ENCODE measurements around the gene NEK10.

NEK10 gene

GRCh38 chr3:27185231-27185989 lies 183.8 kb downstream of the NEK10 start:
- TF ChIP-seq, protein P1, sequence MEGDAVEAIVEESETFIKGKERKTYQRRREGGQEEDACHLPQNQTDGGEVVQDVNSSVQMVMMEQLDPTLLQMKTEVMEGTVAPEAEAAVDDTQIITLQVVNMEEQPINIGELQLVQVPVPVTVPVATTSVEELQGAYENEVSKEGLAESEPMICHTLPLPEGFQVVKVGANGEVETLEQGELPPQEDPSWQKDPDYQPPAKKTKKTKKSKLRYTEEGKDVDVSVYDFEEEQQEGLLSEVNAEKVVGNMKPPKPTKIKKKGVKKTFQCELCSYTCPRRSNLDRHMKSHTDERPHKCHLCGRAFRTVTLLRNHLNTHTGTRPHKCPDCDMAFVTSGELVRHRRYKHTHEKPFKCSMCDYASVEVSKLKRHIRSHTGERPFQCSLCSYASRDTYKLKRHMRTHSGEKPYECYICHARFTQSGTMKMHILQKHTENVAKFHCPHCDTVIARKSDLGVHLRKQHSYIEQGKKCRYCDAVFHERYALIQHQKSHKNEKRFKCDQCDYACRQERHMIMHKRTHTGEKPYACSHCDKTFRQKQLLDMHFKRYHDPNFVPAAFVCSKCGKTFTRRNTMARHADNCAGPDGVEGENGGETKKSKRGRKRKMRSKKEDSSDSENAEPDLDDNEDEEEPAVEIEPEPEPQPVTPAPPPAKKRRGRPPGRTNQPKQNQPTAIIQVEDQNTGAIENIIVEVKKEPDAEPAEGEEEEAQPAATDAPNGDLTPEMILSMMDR (IDR thresholded peaks at IDR 0.05; ENCODE audit: insufficient read depth, low read depth, low read length, missing control alignments): no peak
- DNase-seq (ENCODE audit: low read depth): no peak
- H3K4me3 ChIP-seq (ENCODE audit: low read depth, low read length): no peak overlapping the region

GRCh38 chr3:27184261-27184660 lies 184.9 kb downstream of the NEK10 start:
- no peak overlapping the region for H3K4me3 ChIP-seq (ENCODE audit: low read depth, low read length)
- TF ChIP-seq, protein P1 (IDR thresholded peaks at IDR 0.05; ENCODE audit: insufficient read depth, low read depth, low read length, missing control alignments): no peak
- no peak for DNase-seq (ENCODE audit: low read depth)

- TF ChIP-seq, protein P1 (IDR thresholded peaks at IDR 0.05; ENCODE audit: insufficient read depth, low read depth, low read length, missing control alignments): no peak
- no peak overlapping the region for H3K4me3 ChIP-seq (ENCODE audit: low read depth, low read length)
- no peak for DNase-seq (ENCODE audit: low read depth)
Measured at GRCh38 chr3:27176256-27176655, 192.9 kb downstream of the NEK10 start.

GRCh38 chr3:27174530-27174929 lies 194.7 kb downstream of the NEK10 start:
- TF ChIP-seq, protein P1 (IDR thresholded peaks at IDR 0.05; ENCODE audit: insufficient read depth, low read depth, low read length, missing control alignments): no peak
- H3K4me3 ChIP-seq (ENCODE audit: low read depth, low read length): no peak overlapping the region
- no peak for DNase-seq (ENCODE audit: low read depth)

GRCh38 chr3:27171113-27171512 lies 198.1 kb downstream of the NEK10 start:
- TF ChIP-seq, protein P1 (IDR thresholded peaks at IDR 0.05; ENCODE audit: insufficient read depth, low read depth, low read length, missing control alignments): no peak
- peak; percentile 15 for DNase-seq (ENCODE audit: low read depth)

DNA sequence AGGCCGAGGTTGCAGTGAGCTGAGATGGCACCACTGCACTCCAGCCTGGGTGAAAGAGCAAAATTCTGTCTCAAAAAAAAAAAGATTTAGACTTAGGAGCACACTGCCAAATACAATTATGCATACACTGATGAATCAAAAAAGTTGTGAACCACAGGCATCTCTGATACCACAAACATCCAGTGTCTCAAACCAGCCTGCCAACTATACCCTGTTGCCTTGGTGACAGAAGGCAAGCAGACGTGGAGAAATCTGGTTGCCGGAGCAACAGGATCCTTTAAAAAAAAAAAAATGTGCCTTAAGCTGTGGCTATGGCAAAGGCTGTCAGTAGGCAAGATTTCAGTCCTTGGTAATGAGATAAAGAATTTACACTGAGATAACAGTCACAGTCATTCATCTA lies 202.3 kb downstream of the NEK10 start:
- no peak overlapping the region for H3K4me3 ChIP-seq (ENCODE audit: low read depth, low read length)
- TF ChIP-seq, protein P1 (IDR thresholded peaks at IDR 0.05; ENCODE audit: insufficient read depth, low read depth, low read length, missing control alignments): no peak
- DNase-seq (ENCODE audit: low read depth): no peak

More at GRCh38 chr3:27171113-27171512, 198.1 kb downstream of the NEK10 start:
- H3K4me3 ChIP-seq (ENCODE audit: low read depth, low read length): no peak overlapping the region

DNA sequence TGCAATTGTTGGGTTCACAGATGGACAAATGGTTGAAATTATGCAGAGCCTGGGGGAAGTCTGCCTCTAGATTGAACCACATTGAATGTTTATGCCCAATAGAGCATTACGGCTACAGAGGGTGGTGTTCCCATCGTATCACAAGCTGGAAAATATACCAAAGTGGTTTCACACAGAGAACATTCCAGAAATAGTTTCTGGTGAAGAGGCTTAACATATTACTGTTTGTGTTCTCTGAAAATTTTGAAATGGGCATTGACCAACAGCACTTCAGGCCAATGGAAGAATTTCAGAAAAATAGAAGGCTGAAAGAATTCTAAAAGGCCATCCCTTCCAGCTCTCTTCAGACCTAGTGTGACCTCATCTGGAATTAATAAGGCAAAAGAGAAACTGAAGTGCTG lies 203.9 kb downstream of the NEK10 start:
- no peak for DNase-seq (ENCODE audit: low read depth)
- H3K4me3 ChIP-seq (ENCODE audit: low read depth, low read length): no peak overlapping the region
- TF ChIP-seq, protein P1 (IDR thresholded peaks at IDR 0.05; ENCODE audit: insufficient read depth, low read depth, low read length, missing control alignments): no peak

Data from GM12865 (cell line).